ENCODE data around the gene MKKS.
"Not testable (repeated sequence)": the region's sequence is repeated elsewhere in the genome, so short reads cannot be mapped to it uniquely, and the experiment has no call there.

MKKS gene

DNA sequence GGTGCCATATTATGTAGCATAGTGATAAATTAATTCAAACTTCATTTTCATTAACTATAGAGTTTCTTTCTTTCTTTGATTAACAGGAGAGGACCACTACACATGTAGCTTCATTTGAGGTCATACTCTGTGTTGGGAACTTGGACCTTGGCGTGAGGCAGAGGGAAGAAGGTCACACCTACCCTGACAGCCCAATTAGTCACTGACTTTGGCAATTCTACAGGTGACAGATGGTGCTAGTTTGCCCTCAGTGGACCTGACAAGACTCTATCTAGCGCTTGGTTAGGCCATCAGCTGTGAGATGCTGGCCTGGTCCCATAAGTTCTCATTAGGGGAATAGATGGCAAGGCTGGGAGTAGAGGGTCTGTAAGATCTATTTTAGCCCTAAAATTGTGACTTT is 15.2 kb upstream of the MKKS start:
- no peak for DNase-seq (ENCODE audit: low spot score)

DNA sequence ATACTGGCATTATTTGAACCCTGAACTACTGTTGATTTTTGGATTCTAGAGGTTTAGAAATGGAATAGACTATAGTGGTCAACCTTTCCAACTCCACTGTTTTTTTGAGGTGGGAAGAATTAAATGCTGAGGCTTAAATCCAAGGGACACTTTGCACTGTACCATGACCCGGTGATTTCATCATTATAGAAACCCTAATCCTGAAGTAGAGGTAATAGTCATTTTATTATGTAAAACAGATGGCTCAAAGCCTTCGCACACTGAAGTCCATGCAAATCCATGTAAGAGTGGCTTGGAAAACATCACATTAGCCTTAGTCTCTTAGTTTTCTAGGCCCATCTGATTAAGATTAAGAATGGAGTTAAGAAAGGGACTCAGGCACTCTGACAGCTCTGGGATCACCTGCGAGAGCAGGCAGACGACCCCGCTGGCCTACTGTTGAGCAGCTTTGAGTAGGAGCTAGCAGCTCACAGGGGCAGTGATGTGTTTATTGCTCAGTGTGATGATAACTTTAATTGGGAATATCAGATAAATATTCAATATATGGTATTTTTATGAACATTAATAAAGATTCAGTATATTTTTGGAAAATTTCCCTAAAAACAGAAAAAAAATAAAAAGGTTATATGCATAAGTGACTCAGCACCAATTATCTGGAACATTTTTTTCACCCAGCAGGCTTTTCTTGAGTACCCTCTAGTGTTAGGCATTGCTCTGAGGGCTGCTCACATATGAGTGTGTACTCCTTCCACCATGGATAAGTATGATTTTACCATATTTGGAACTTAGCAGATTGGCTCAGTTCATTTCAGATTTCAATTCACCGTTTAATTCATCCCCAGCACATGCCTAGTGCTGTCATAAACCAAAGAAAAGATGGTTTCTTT is 14.5 kb upstream of the MKKS start:
- no peak for DNase-seq (ENCODE audit: low spot score)

DNA sequence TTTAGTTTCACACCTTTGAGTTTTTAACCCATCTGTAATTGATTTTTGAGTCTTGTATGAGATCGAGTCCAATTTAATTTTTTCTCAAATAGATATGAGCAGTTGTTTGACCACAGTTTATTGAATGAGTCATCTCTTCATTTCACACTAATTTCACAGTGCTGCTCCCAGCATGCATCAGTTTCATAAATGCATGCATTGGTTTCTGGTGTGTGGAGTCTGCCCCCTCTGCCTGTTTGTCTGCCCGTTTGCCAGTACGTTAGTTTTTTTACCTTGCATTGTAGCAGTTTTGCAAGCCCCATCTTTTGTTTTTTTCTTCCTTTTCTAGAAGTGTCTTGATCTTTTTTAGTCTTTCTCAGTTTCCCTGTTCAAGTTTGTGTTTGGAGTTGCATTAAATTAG is 13.0 kb upstream of the MKKS start:
- DNase-seq (ENCODE audit: low spot score) = peak; percentile 26

DNA sequence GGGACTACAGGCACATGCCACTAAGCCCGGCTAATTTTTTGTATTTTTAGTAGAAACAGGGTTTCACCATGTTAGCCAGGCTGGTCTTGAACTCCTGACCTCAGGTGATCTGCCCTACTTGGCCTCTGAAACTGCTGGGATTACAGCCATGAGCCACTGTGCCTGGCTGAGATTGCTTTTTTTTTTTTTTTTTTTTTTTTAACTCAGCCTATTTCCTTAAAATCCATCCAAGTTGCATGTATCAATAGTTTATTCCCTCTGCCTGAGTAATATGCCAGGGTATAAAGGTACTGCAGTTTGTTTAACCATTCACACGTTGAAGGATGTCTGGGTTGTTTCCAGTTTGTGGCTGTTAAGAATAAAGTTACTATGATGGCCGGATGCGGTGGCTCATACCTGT is 11.7 kb upstream of the MKKS start:
- DNase-seq (ENCODE audit: low spot score) = no peak

DNA sequence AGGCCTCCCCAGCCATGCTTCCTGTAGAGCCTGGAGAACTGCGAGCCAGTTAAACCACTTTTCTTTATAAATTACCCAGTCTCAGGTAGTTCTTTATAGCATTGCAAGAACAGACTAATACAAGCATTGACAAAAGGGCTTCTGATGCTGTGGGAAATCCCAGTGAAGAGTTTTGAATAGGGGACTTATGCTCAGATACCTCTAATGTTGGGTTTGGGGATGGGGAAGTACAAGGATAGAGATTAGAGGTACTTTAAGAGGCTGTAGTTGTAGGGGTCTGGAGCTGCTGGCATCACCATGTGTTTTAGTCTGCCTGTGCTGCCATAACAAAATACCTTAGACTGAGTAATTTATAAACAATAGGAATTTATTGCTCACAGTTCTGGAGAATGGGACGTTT is 9.9 kb upstream of the MKKS start:
- no peak for DNase-seq (ENCODE audit: low spot score)

- no peak for DNase-seq (ENCODE audit: low spot score)
Observed at GRCh38 chr20:10438217-10438616, 4.2 kb upstream of the MKKS start.

GRCh38 chr20:10436053-10436699 is 2.2 kb upstream of the MKKS start:
- DNase-seq (ENCODE audit: low spot score) = no peak

DNA sequence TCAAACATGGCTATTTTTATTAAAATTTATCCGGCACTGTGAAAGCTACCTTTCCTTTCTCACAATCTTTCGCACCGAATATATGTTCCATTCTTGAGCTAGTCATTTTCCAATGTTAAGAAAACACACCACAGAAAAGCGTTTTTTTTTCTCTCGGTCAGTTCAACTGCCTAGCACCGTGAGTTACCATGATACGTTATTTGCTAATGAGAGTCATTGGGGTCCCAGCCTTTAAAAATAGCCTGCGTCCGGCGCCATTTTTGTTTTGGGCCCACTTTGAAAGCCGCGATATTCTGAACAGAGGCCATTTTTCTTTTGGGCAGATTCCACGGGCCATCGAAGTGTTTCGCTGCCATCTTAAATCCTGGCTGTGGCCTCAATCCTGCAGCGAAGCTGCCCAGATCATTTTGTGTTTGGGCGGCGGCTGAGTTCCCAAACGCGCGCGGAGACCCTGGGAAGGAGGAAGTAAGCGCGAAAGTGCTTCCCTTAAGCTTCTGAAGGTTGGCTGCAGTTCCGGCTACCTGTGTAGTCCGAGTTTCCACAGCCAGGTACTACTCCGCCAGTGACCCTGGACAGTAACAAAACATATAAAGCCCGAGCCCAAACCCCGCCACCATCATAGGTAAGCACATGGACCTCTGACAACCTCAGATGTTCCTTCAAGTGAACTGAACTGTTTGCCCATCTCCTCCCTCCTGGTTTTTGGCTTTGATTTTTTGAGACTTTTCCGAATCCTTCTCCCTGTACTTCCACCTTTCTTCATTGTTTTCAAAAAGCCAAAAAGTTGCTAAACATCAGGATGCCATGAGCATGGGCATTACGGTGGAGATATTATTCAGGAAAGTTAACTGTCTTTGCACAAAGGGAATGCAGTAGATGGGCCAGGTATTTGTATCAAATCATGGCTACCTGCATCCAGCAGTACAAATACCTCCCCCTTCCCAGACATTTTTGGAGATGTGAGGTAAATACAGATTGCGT is 1.1 kb upstream of the MKKS start, which contains the start of gene SLX4IP:
SLX4IP (plus strand) TSS at position 474 of the 981 bp plus-strand sequence. CDS start 22,900 bp downstream, outside the sequence.
- peak; percentile 96 for DNase-seq (ENCODE audit: low spot score)

GRCh38 chr20:10434467-10434831 is 427 bp upstream of the MKKS start:
- DNase-seq (ENCODE audit: low spot score) = peak; percentile 96

- peak; percentile 24 for DNase-seq (ENCODE audit: low spot score)
Observed at GRCh38 chr20:10433014-10433622, 904 bp downstream of the MKKS start.

DNA sequence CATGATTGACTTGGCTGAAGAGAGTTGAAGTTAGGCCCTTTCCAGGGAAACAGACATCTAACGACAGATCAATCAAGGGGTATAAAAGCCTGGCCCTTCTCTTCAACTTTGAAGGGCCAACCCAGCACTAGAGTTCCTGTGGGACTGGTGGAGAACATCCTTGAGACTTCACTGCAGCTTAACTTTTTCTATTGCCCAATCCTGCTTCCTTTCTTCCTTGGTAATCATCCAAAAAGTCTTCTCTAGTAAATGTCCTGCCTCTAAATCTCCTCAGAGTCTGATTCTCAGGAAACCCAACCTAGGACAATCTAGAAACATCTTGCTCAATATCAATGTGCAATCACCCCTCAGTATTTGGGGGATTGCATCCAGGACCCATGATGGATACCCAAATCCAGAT is 1.9 kb downstream of the MKKS start:
- no peak for DNase-seq (ENCODE audit: low spot score)

- no peak for DNase-seq (ENCODE audit: low spot score)
Observed at GRCh38 chr20:10430704-10431103, 3.3 kb downstream of the MKKS start.

DNA sequence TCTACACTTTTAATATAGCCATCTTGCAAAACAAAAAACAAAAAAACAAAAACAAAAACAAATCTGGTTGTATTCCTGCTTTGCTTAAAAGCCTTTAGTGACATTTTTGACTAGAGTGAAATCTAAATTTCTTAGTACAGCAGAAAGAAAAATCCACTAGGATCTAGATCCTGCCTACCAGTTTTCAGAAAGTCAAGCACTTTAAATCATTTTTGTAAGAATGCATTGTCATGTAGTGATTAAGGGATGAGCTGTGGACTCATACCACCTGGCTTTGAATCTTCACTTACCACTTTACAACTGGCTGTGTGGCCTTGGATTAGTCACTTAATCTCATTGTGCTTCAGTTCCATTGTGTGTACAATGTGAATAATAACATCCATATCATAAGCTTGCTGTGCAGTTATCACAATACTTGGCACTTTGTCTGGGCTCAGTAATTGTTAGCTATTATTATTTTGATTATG is 4.0 kb downstream of the MKKS start:
- DNase-seq (ENCODE audit: low spot score) = no peak

- no peak for DNase-seq (ENCODE audit: low spot score)
Observed at GRCh38 chr20:10429443-10429981, 4.5 kb downstream of the MKKS start.

GRCh38 chr20:10428008-10428407 is 6.0 kb downstream of the MKKS start:
- no peak for DNase-seq (ENCODE audit: low spot score)

- peak; percentile 80 for DNase-seq (ENCODE audit: low spot score)
Observed at GRCh38 chr20:10427060-10427692, 6.8 kb downstream of the MKKS start.

GRCh38 chr20:10423735-10424134 is 10.3 kb downstream of the MKKS start:
- no peak for DNase-seq (ENCODE audit: low spot score)

DNA sequence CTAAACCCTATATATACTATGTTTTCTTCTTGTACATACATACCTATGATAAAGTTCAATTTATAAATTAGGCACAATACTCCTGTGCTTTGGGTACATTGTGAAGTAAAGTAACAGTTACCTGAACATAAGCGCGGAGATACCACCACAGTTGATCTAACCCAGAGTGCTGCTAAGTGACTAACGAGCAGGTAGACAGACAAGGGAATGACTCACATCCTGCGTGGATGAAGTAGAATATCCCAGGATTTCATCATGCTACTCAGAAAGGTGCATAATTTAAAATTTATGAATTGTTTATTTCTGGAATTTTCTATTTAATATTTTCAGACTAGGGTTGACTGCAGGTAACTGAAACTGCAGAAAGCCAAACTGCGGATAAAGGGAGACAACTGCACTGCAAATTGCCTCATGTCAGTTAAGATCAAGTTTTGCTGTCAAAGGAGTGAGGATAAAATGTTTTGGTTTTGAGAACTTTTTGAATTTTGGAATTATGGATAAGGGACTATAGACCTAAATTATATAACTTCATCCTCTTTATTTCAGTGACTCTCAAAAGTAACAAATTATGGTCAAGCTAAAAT is 14.4 kb downstream of the MKKS start:
- no peak for DNase-seq (ENCODE audit: low spot score)

- not testable (repeated sequence) for DNase-seq (ENCODE audit: low spot score)
Observed at GRCh38 chr20:10417218-10417617, 16.8 kb downstream of the MKKS start.

DNA sequence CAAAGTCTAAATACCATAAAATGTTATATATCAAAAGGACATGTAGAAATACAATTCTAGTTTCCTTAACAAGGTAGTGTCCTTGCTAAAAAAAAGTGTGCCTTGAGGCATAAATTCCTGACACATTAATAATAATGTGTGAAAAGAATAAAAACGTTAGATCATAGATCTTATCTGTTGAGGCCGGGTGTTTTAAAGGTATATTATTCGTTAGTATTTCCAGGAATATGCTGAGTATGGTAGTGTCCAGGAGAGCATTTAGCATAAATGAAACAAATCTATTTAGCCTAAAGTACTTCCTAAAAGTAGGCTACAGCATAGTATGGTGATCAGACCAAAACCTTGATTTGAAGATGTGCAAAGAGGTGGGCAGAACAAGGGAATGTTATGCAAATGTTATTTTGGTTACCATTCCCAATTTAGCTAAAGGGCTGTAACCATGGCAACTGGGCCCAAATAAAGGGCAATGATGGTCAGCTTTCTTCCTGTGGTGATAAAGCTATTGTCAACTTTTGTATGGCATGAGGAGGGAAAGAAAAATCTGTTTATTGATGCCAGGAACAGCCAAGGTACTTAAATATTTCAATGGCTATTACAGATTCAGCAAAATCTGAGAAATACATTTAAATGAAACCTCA is 18.9 kb downstream of the MKKS start:
- no peak for DNase-seq (ENCODE audit: low spot score)

Data from Ammon's horn (tissue), 1 donor.